HG02981 (cell line): ENCODE measurements around the gene BACH2.
A peak's percentile ranks its signal among the peaks of the same experiment; 100 is the strongest.
"Not testable (repeated sequence)": the region's sequence is repeated elsewhere in the genome, so short reads cannot be mapped to it uniquely, and the experiment has no call there.

Source experiments
- ATAC-seq: cut with Tn5 transposase; IDR thresholded peaks from one replicate; pipeline ENCODE4 v1.9.1; 2021; ENCODE audit warnings: mild to moderate bottlenecking, moderate library complexity; ENCODE audit not compliant: unreplicated experiment

Gene BACH2

DNA sequence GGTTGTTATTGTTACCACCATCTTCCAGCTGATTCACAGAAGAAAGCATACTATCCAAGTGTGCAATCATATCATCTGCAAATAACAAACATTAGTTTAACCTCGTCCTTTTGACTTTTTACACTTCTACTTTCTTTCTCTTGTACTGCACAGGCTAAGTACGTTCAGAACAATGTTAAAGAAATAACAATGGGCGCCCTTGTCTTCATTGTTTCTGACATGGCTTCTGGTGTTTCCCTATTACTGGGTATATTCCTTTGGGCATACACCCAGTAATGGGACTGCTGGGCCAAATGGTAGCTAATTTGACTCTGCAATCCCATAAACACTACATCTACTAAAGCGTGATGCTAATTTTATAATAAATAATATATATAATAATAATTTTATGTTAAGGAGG, 255.7 kb downstream of the BACH2 start:
- ATAC-seq = no peak

GRCh38 chr6:90039911-90040310, 256.7 kb downstream of the BACH2 start:
- ATAC-seq = no peak

- no peak for ATAC-seq
Observed at GRCh38 chr6:90038961-90039653, 257.5 kb downstream of the BACH2 start.

GRCh38 chr6:90036963-90037362, 259.7 kb downstream of the BACH2 start:
- no peak for ATAC-seq

GRCh38 chr6:90035047-90035723, 261.5 kb downstream of the BACH2 start:
- ATAC-seq = no peak

GRCh38 chr6:90033746-90034271, 262.8 kb downstream of the BACH2 start:
- no peak for ATAC-seq

DNA sequence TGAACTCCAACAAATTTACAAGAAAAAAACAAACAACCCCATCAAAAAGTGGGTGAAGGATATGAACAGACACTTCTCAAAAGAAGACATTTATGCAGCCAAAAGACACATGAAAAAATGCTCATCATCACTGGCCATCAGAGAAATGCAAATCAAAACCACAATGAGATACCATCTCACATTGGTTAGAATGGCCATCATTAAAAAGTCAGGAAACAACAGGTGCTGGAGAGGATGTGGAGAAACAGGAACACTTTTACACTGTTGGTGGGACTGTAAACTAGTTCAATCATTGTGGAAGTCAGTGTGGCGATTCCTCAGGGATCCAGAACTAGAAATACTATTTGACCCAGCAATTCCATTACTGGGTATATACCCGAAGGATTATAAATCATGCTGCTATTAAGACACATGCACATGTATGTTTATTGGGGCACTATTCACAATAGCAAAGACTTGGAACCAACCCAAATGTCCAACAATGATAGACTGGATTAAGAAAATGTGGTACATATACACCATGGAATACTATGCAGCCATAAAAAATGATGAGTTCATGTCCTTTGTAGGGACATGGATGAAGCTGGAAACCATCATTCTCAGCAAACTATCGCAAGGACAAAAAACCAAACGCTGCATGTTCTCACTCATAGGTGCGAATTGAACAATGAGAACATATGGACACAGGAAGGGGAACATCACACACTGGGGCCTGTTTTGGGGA, 264.0 kb downstream of the BACH2 start:
- ATAC-seq = not testable (repeated sequence)

GRCh38 chr6:90028995-90029635, 267.5 kb downstream of the BACH2 start:
- no peak for ATAC-seq

DNA sequence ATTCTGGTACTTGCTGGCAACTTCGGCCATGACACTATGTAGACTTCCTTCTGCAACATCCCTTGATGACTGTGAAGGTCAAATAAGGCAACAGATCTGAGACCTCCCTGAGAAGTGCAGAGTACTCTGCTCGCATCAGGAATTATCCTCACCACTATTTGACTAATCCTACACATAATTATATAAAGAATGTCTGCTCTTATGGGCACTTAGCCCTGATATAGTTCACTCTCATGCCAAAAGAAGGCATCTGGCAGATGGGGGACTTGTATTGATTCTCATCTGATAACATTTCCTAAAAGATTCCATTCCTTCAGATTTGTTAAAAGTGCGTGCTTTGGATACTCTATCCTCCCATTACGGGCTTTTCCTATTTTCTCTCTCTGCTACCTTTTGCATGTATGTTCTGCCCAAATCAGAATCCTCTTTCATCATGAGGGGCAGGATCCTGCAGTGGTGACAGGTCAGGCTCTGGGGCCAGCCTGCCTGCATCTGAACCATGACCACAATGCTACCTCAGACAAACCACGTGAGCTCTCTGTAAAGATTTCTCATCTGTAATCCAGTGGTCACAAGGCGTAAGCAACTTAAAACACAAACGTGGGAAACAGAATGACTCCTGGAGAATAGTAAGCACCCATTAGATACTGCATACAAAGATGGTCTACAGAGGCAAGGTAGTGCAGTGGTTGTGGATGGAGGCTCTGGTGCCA, 268.4 kb downstream of the BACH2 start:
- no peak for ATAC-seq

- ATAC-seq = no peak
Observed at GRCh38 chr6:90026216-90026615, 270.4 kb downstream of the BACH2 start.

GRCh38 chr6:90025523-90026061, 271.1 kb downstream of the BACH2 start:
- ATAC-seq = no peak

- ATAC-seq = no peak
Observed at GRCh38 chr6:90024633-90025032, 272.0 kb downstream of the BACH2 start.

DNA sequence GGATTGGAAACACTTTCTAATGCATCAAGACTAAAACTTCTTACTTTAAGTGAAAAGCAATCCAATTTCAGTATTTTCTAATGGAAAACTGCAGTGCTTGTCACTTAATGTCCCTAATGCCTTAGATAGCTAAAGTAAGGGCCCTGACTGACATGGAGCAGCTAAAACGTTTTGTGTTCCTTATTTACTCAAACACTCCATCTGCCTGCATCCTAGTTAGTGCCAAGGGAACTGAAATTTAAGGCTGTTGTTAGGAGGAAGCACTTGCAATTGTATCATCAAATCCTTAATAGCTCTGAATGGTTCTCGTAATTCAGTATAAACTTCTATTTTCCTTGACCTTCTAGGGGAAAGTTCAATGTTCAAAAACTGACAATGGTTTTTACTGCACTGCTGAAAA, 274.9 kb downstream of the BACH2 start:
- no peak for ATAC-seq

GRCh38 chr6:90020746-90021145, 275.9 kb downstream of the BACH2 start:
- no peak for ATAC-seq

DNA sequence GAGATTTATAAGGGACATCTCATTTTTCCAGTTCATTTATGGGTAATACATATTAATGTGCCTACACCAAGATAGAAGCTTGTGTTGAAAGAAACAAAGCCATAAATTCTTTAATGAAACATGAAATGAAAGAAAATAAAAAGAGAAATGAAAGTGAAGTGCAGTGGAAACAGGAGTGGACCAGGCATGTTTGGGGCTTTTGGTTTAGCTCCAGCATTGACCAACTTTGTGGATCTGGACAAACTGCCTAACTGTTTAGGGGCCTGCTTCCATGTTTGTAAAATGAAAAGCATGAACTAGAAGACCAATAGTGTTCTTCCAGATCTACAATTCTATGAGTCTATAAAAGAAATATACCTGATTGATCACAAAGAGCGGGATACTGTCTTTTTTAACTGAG, 277.4 kb downstream of the BACH2 start:
- no peak for ATAC-seq

- ATAC-seq = no peak
Observed at GRCh38 chr6:90015883-90016282, 280.8 kb downstream of the BACH2 start.

GRCh38 chr6:90008908-90009501, 287.6 kb downstream of the BACH2 start:
- peak; percentile 24 for ATAC-seq

- ATAC-seq = peak; percentile 66
Observed at GRCh38 chr6:90008189-90008907, 288.3 kb downstream of the BACH2 start.
